A549 (cell line): ENCODE data around the gene LLPH. TPM values are rescaled to one million over a fixed set of nuclear protein-coding genes. Genes with fewer than 3 reads are reported as not detected.

Experiments used
- ATAC-seq, 2 experiments: fragments of 200-7000 bp in 1 of 2; fragments of >200 bp in 1 of 2; cut with Nextera tagmentation in 1 of 2; cut with Tn5 transposase in 1 of 2; 3 replicates each; pipeline versions ENCODE4 v1.8.0 to v1.9.1; 2018 to 2020; ENCODE audit warnings: mild to moderate bottlenecking in 1 of 2, moderate library complexity in 1 of 2
- CTCF ChIA-PET: fragments of 300-600 bp; sonication (Branson Sonifier 250); formaldehyde crosslinking; extraction: SDS; loops from one replicate; lab custom pipeline; 2021; ENCODE audit warnings: antibody characterized with exemption, inconsistent platforms; lab: Yijun Ruan, JAX
- POLR2A ChIA-PET: fragments of 350-600 bp; formaldehyde crosslinking; extraction: SDS; loops from one replicate; lab custom pipeline; 2021; ENCODE audit warnings: antibody characterized with exemption, inconsistent platforms; lab: Yijun Ruan, JAX
- DNase-seq, 2 experiments: peaks; one replicate each; pipeline versions ENCODE4 v3.0.0 to v3.0.0-alpha.2; 2011 to 2016; ENCODE audit warnings: low read depth in 1 of 2, low spot score in 1 of 2
- FAIRE-seq: peaks from 2 replicates; lab custom pipeline; 2011; peaks lifted over from hg19 to GRCh38; lab: Jason Lieb, UNC
- H3K27ac ChIP-seq, 2 experiments: fragments of >200 bp; sonication (Bioruptor Twin); formaldehyde crosslinking; 3 replicates each; pipeline ENCODE4 v1.5.1; 2016 to 2017
- H3K4me1 ChIP-seq: fragments of >200 bp; sonication (Bioruptor Twin); formaldehyde crosslinking; 3 replicates; pipeline ENCODE4 v1.6.1; 2016
- H3K4me2 ChIP-seq: fragments of >200 bp; sonication (Bioruptor Twin); formaldehyde crosslinking; 3 replicates; pipeline ENCODE4 v1.6.1; 2016
- H3K4me3 ChIP-seq: fragments of >200 bp; sonication (Bioruptor Twin); formaldehyde crosslinking; 3 replicates; pipeline ENCODE4 v1.5.1; 2016
- H3K9me3 ChIP-seq: fragments of >200 bp; sonication (Bioruptor Twin); formaldehyde crosslinking; 3 replicates; pipeline ENCODE4 v1.6.1; 2016
- CBX8 ChIP-seq: fragments of 200-600 bp; sonication (generic); IDR thresholded peaks from 2 replicates; pipeline ENCODE4 v1.6.1; 2016
- CHD2 ChIP-seq: fragments of 150-350 bp; IDR thresholded peaks from 2 replicates; pipeline ENCODE4 v1.6.1; 2014; ENCODE audit warnings: low read length; ENCODE audit not compliant: partially characterized antibody
- CHD4 ChIP-seq: fragments of 200-600 bp; sonication (generic); IDR thresholded peaks from 2 replicates; pipeline ENCODE4 v1.6.1; 2016; ENCODE audit warnings: antibody characterized with exemption, mild to moderate bottlenecking, borderline replicate concordance
- E2F6 ChIP-seq: IDR thresholded peaks from 2 replicates; pipeline ENCODE4 v1.6.1; 2012; ENCODE audit warnings: low read depth, borderline replicate concordance
- ELK1 ChIP-seq: fragments of 150-350 bp; IDR thresholded peaks from 2 replicates; pipeline ENCODE4 v1.6.1; 2014; ENCODE audit warnings: low read depth, mild to moderate bottlenecking, low read length
- HMGXB4 ChIP-seq: fragments of 250-450 bp; sonication (Bioruptor Pico); IDR thresholded peaks from 2 replicates; pipeline ENCODE4 v1.5.0; 2021; ENCODE audit warnings: mild to moderate bottlenecking, moderate library complexity, borderline replicate concordance
- HOXB13 ChIP-seq: fragments of 250-450 bp; sonication (Bioruptor Pico); IDR thresholded peaks from 2 replicates; pipeline ENCODE4 v1.5.0; 2020; ENCODE audit warnings: low read depth, mild to moderate bottlenecking, moderate library complexity
- JUN ChIP-seq, 2 experiments: fragments of >200 bp; sonication (Bioruptor Twin); formaldehyde crosslinking; IDR thresholded peaks; 2 replicates in 1 of 2; 3 replicates in 1 of 2; pipeline ENCODE4 v1.6.1; 2016 to 2017
- MAFK ChIP-seq: fragments of 450-650 bp; IDR thresholded peaks from 2 replicates; pipeline ENCODE4 v1.6.1; 2014; ENCODE audit not compliant: partially characterized antibody
- NPAS2 ChIP-seq: fragments of 250-450 bp; sonication (Bioruptor Pico); IDR thresholded peaks from 2 replicates; pipeline ENCODE4 v1.8.0; 2022; ENCODE audit warnings: mild to moderate bottlenecking, moderate library complexity, borderline replicate concordance
- PHF8 ChIP-seq: fragments of 200-600 bp; sonication (generic); IDR thresholded peaks from 2 replicates; pipeline ENCODE4 v1.6.1; 2016; ENCODE audit warnings: low read depth, mild to moderate bottlenecking, antibody characterized with exemption, moderate library complexity, borderline replicate concordance
- POLR2A ChIP-seq: IDR thresholded peaks from 2 replicates; pipeline ENCODE4 v1.6.1; 2012; ENCODE audit warnings: mild to moderate bottlenecking, low read length
- RCOR1 ChIP-seq: fragments of 150-350 bp; IDR thresholded peaks from 2 replicates; pipeline ENCODE4 v1.6.1; 2014; ENCODE audit warnings: antibody characterized with exemption, low read length, low read depth
- SMC3 ChIP-seq: fragments of >200 bp; sonication (Bioruptor Twin); formaldehyde crosslinking; IDR thresholded peaks from 3 replicates; pipeline ENCODE4 v1.6.1; 2018; ENCODE audit warnings: inconsistent platforms
- TFCP2L1 ChIP-seq: fragments of 250-450 bp; sonication (Bioruptor Pico); IDR thresholded peaks from 2 replicates; pipeline ENCODE4 v1.5.0; 2021; ENCODE audit warnings: mild to moderate bottlenecking
- WGBS: methylation state at CpG from one replicate; pipeline ENCODE4 v1.1.6; 2017; ENCODE audit errors: missing lambda C conversion rate; 5-methylcytosine and 5-hydroxymethylcytosine counted together
- polyA plus RNA-seq, 4 experiments: library from polyadenylated mRNA; depleted of rRNA in 3 of 4; stranded (reverse); fragments of >200 nt; fragmentation: RNase III in 1 of 4; extraction: RNeasy Plus Mini Kit Qiagen cat#74134 plus additional on column Dnase treatment in 1 of 4; gene quantifications; 2 replicates in 3 of 4; 3 replicates in 1 of 4; pipeline ENCODE4 v1.2.3, GENCODE V29; 2011 to 2017

The LLPH gene
- polyA plus RNA-seq, 2 of the 4 experiments (the other 2 are of a cell fraction) = 32.4 to 54.5 TPM

GRCh38 chr12:66119229-66119869, 11.2 kb downstream of the LLPH start:
- Histone ChIP-seq H3K4me2 (no peak overlapping the region), H3K4me1 (no peaks in the 10 kb centered on the region), H3K9me3 (no peaks in the 10 kb centered on the region), H3K27ac (no peak overlapping the region), H3K4me3 (no peak overlapping the region)
- DNase-seq = no peak
- 96% methylated on average over 2 of the region's 2 CpGs for WGBS
- ATAC-seq = no peak
- no peak for FAIRE-seq
- ChIA-PET POLR2A (interaction anchor here (0.6 kb wide), 1 partner anchor 12 kb away, joined by 3 read pairs; the partner anchor contains the start of gene LLPH), CTCF (interaction anchor here (0.6 to 7.2 kb wide), 3 partner anchors 12 to 264 kb away, joined by 3 to 43 read pairs (median 4); partner anchors contain the start of gene LLPH)
- TF ChIP-seq MAFK (peak; percentile 11), CHD4 (no peak), PHF8 (no peak), HOXB13 (CRISPR knock-in tag) (no peak), JUN (IDR thresholded peaks at IDR 0.05) (no peak)

- ATAC-seq (peak in 1 of 2 experiments; percentile 50; a peak in 3 of 6 replicates), DNase-seq (no peak), FAIRE-seq (no peak)
- TF ChIP-seq POLR2A (no peak), E2F6 (no peak)
- POLR2A ChIA-PET = interaction anchor here (1.0 kb wide), 1 partner anchor 13 kb away, joined by 4 read pairs; the partner anchor contains the start of gene LLPH
- CTCF ChIA-PET = interaction anchor here (7.2 kb wide), 1 partner anchor 11 kb away, joined by 43 read pairs; no protein-coding TSS in a partner anchor
- Histone ChIP-seq H3K27ac (no peak overlapping the region), H3K4me2 (no peak overlapping the region), H3K4me1 (no peaks in the 10 kb centered on the region), H3K4me3 (no peak overlapping the region), H3K9me3 (no peaks in the 10 kb centered on the region)
- WGBS = 88% methylated on average over 9 of the region's 9 CpGs
Measured at GRCh38 chr12:66118240-66118891, 12.2 kb downstream of the LLPH start.

- H3K9me3 ChIP-seq = no peaks in the 10 kb centered on the region
- POLR2A ChIA-PET = interaction anchor here (1.0 kb wide), 1 partner anchor 14 kb away, joined by 4 read pairs; the partner anchor contains the start of gene LLPH
- ATAC-seq (no peak; a peak in 1 of 6 replicates), FAIRE-seq (no peak), DNase-seq (no peak)
- TF ChIP-seq ELK1 (no peak), RCOR1 (no peak), TFCP2L1 (CRISPR knock-in tag) (no peak), CHD2 (no peak), CBX8 (no peak), HMGXB4 (CRISPR knock-in tag) (no peak), SMC3 (no peak), NPAS2 (CRISPR knock-in tag) (no peak)
- CTCF ChIA-PET = interaction anchor here (7.2 kb wide), 1 partner anchor 10 kb away, joined by 43 read pairs; no protein-coding TSS in a partner anchor
- no peaks in the 10 kb centered on the region for H3K4me1 ChIP-seq
- no peak overlapping the region for H3K4me2 ChIP-seq
- H3K4me3 ChIP-seq = no peak overlapping the region
- H3K27ac ChIP-seq = no peak overlapping the region
- 80% methylated on average over 2 of the region's 2 CpGs for WGBS
Measured at GRCh38 chr12:66117242-66117641, 13.3 kb downstream of the LLPH start.
